ENCODE data around the gene LPP. TPM values are rescaled to one million over a fixed set of nuclear protein-coding genes. Genes with fewer than 3 reads are reported as not detected.

Gene LPP
- total and polyA plus RNA-seq, 10 of the 15 experiments (the other 5 are each of a cell fraction or from before 2014, with no cell fraction given) = under 0.01 to 0.62 (median 0.03) TPM

DNA sequence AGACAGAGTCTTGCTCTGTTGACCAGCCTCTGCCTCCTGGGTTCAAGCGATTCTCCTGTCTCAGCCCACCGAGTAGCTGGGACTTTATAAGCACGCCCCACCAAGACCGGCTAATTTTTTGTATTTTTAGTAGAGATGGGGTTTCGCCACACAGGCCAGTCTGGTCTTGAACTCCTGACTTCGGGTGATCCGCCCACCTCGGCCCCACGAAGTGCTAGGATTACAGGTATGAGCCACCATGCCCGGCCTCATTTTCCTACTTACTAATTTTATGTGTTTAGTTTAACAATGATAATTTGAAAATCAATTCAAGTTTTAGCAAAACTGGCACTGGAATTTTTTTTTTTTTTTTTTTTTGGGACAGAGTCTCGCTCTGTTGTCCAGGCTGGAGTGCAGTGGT lies 336.5 kb downstream of the LPP start (continued):
- TF ChIP-seq, protein P1, sequence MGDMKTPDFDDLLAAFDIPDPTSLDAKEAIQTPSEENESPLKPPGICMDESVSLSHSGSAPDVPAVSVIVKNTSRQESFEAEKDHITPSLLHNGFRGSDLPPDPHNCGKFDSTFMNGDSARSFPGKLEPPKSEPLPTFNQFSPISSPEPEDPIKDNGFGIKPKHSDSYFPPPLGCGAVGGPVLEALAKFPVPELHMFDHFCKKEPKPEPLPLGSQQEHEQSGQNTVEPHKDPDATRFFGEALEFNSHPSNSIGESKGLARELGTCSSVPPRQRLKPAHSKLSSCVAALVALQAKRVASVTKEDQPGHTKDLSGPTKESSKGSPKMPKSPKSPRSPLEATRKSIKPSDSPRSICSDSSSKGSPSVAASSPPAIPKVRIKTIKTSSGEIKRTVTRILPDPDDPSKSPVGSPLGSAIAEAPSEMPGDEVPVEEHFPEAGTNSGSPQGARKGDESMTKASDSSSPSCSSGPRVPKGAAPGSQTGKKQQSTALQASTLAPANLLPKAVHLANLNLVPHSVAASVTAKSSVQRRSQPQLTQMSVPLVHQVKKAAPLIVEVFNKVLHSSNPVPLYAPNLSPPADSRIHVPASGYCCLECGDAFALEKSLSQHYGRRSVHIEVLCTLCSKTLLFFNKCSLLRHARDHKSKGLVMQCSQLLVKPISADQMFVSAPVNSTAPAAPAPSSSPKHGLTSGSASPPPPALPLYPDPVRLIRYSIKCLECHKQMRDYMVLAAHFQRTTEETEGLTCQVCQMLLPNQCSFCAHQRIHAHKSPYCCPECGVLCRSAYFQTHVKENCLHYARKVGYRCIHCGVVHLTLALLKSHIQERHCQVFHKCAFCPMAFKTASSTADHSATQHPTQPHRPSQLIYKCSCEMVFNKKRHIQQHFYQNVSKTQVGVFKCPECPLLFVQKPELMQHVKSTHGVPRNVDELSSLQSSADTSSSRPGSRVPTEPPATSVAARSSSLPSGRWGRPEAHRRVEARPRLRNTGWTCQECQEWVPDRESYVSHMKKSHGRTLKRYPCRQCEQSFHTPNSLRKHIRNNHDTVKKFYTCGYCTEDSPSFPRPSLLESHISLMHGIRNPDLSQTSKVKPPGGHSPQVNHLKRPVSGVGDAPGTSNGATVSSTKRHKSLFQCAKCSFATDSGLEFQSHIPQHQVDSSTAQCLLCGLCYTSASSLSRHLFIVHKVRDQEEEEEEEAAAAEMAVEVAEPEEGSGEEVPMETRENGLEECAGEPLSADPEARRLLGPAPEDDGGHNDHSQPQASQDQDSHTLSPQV (IDR thresholded peaks at IDR 0.05) = no peak
- TF ChIP-seq TCF7 (IDR thresholded peaks at IDR 0.05; ENCODE audit: borderline replicate concordance) = no peak
- TF ChIP-seq PML (IDR thresholded peaks at IDR 0.05; ENCODE audit: low read length) = no peak

DNA sequence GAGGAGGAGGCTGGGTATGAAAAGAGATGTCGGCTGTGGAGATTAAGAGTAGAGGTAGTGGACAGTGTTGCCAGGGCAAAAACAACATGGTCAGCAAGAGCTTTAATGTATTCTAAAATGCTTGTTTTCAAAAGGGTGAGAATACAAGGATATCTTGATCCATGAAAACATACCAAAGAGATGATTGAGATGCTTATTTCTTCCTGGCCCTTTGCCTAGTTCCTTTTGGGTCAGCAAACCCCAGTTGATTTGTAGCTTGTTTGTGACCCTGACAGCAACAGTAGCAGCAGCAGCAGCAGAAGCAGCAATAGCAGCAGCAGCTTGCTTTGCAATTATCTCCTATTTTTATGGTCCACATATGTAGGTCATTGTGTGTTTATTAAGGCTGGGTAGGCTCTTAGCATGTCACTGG lies 337.3 kb downstream of the LPP start:
- POLR2A ChIA-PET = interaction anchor here (0.7 kb wide), 1 partner anchor 10 kb away, joined by 3 read pairs; no protein-coding TSS in a partner anchor
- WGBS (ENCODE audit: insufficient coverage, insufficient replicate concordance, low lambda C conversion rate, missing lambda C conversion rate) = 88% methylated on average over 1 of the region's 1 CpG
- in situ Hi-C loops (cut with MboI) (no loop called here), intact Hi-C loops (cut with micrococcal nuclease; ENCODE audit: unreplicated experiment) (no loop called here)
- CTCF ChIA-PET = no interaction called here
- no peaks in the 10 kb centered on the region for H4K20me1 ChIP-seq (ENCODE audit: control insufficient read depth, insufficient read depth)
- ATAC-seq (no peak), DNase-seq (ENCODE audit: low read depth, low spot score) (no peak), FAIRE-seq (no peak)
- no peak overlapping the region for H2AFZ ChIP-seq (ENCODE audit: control insufficient read depth, low read depth, low read length)
- no peaks in the 10 kb centered on the region for H3K79me2 ChIP-seq (ENCODE audit: control insufficient read depth, insufficient read depth, low read length)
- no peak overlapping the region for H3K27ac ChIP-seq (ENCODE audit: control insufficient read depth, insufficient read depth)
- SMC1A ChIA-PET (ENCODE audit: uncharacterized antibody, unreplicated experiment) = no interaction called here
- TF ChIP-seq DPF2 (IDR thresholded peaks at IDR 0.05) (no peak), POU2F2 (IDR thresholded peaks at IDR 0.05; ENCODE audit: borderline replicate concordance, low read depth, low read length) (no peak), CHD2 (IDR thresholded peaks at IDR 0.05; ENCODE audit: borderline replicate concordance, low read depth, low read length) (no peak), LARP7 (IDR thresholded peaks at IDR 0.05) (no peak)
- H3K4me2 ChIP-seq (ENCODE audit: control insufficient read depth, insufficient read depth) = no peak overlapping the region
- no peaks in the 10 kb centered on the region for H3K4me1 ChIP-seq (ENCODE audit: control insufficient read depth, insufficient read depth, low read length)
- no peaks in the 10 kb centered on the region for H3K9me3 ChIP-seq (replicated peaks; ENCODE audit: control insufficient read depth, insufficient read depth, low read length)
- no TSS peak for BruUV-seq (replicated peaks)
- H3K36me3 ChIP-seq (ENCODE audit: control insufficient read depth in 2 of 2, insufficient read depth in 2 of 2, low read length in 1 of 2) = no peaks in the 10 kb centered on the region
- RAD21 ChIA-PET (ENCODE audit: unreplicated experiment) = no interaction called here
- H3K9ac ChIP-seq (ENCODE audit: control insufficient read depth, insufficient read depth, low read length) = no peak overlapping the region
- H3K4me3 ChIP-seq = no peak overlapping the region
- H3K27me3 ChIP-seq (replicated peaks in 1 of 2; ENCODE audit: control insufficient read depth in 2 of 2, insufficient read depth in 2 of 2, low read length in 1 of 2) = no peaks in the 10 kb centered on the region

Measured in GM12878 (cell line).